ENCODE results near the gene SLC47A2. TPM values are rescaled to one million over a fixed set of nuclear protein-coding genes. Genes with fewer than 3 reads are reported as not detected.

Gene SLC47A2
- total and polyA plus RNA-seq, 9 of the 15 experiments (the other 6 are each of a cell fraction or from before 2014, with no cell fraction given): not detected

GRCh38 chr17:19746517-19746916, 30.1 kb upstream of the SLC47A2 start:
- Histone ChIP-seq H3K9me1 (ENCODE audit: control insufficient read depth, insufficient read depth, low read length) (no peaks in the 10 kb centered on the region), H3K79me2 (ENCODE audit: control insufficient read depth, insufficient read depth, low read length) (no peaks in the 10 kb centered on the region), H3K4me1 (replicated peaks in 1 of 2; ENCODE audit: control insufficient read depth in 2 of 2, insufficient read depth in 2 of 2, low read length in 2 of 2) (peaks cover 0 to 5% of the 10 kb centered on the region in 2 experiments; a peak in 1 of 5 replicates), H3K27ac (ENCODE audit: extremely low read depth, low read depth, low read length) (no peak overlapping the region), H3K4me2 (ENCODE audit: insufficient read depth, low read length) (no peak overlapping the region), H3K9ac (ENCODE audit: insufficient read depth in 1 of 2, low read depth in 2 of 2, low read length in 2 of 2) (no peak overlapping the region), H4K20me1 (replicated peaks; ENCODE audit: control insufficient read depth, insufficient read depth, low read length) (no peaks in the 10 kb centered on the region), H3K9me3 (replicated peaks; ENCODE audit: control insufficient read depth, insufficient read depth, low read depth, low read length) (no peaks in the 10 kb centered on the region), H2AFZ (ENCODE audit: low read depth, low read length) (no peak overlapping the region), H3K36me3 (ENCODE audit: control insufficient read depth, insufficient read depth, low read length) (no peaks in the 10 kb centered on the region), H3K4me3 (no peak overlapping the region), H3K27me3 (ENCODE audit: control insufficient read depth in 2 of 2, insufficient read depth in 2 of 2, low read length in 2 of 2) (peaks cover 7 to 47% of the 10 kb centered on the region in 2 experiments; a peak in 4 of 5 replicates)
- no peak for FAIRE-seq
- DNase-seq (ENCODE audit: extremely low read depth in 1 of 4, low spot score in 3 of 4): no peak
- BruUV-seq (replicated peaks): no TSS peak
- in situ Hi-C loops (cut with MboI): no loop called here
- no peak for ATAC-seq
- intact Hi-C loops (cut with micrococcal nuclease): no loop called here
- ChIA-PET CTCF (ENCODE audit: low intra/inter-chr PET ratio) (no interaction called here), POLR2A (no interaction called here)
- TF ChIP-seq MIER1 (IDR thresholded peaks at IDR 0.05; ENCODE audit: low read depth) (no peak), ZNF780A (CRISPR knock-in tag; IDR thresholded peaks at IDR 0.05) (no peak), HDGF (IDR thresholded peaks at IDR 0.05) (no peak), ZNF584 (CRISPR knock-in tag; IDR thresholded peaks at IDR 0.05; ENCODE audit: low read depth) (no peak), ZNF436 (CRISPR knock-in tag; IDR thresholded peaks at IDR 0.05) (no peak)
- TF ChIP-seq, protein P1, sequence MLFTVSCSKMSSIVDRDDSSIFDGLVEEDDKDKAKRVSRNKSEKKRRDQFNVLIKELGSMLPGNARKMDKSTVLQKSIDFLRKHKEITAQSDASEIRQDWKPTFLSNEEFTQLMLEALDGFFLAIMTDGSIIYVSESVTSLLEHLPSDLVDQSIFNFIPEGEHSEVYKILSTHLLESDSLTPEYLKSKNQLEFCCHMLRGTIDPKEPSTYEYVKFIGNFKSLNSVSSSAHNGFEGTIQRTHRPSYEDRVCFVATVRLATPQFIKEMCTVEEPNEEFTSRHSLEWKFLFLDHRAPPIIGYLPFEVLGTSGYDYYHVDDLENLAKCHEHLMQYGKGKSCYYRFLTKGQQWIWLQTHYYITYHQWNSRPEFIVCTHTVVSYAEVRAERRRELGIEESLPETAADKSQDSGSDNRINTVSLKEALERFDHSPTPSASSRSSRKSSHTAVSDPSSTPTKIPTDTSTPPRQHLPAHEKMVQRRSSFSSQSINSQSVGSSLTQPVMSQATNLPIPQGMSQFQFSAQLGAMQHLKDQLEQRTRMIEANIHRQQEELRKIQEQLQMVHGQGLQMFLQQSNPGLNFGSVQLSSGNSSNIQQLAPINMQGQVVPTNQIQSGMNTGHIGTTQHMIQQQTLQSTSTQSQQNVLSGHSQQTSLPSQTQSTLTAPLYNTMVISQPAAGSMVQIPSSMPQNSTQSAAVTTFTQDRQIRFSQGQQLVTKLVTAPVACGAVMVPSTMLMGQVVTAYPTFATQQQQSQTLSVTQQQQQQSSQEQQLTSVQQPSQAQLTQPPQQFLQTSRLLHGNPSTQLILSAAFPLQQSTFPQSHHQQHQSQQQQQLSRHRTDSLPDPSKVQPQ (CRISPR knock-in tag; IDR thresholded peaks at IDR 0.05; ENCODE audit: borderline replicate concordance): no peak
- WGBS (ENCODE audit: insufficient coverage, low coverage, missing lambda C conversion rate): 11% methylated on average over 8 of the region's 20 CpGs
